PC-3 (cell line): ENCODE measurements around the gene BRD8. TPM values are rescaled to one million over a fixed set of nuclear protein-coding genes. Genes with fewer than 3 reads are reported as not detected.
A peak's percentile ranks its signal among the peaks of the same experiment; 100 is the strongest.

Experiments
- ATAC-seq: fragments of 200-7000 bp; cut with Tn5 transposase; 2 replicates; pipeline ENCODE4 v1.9.1; 2020; ENCODE audit warnings: mild to moderate bottlenecking, moderate library complexity
- Bru-seq: library from RNA; stranded (reverse); fragments of 400-500 nt; gene quantifications from one replicate; lab custom pipeline; 2021; lab: Mats Ljungman, UMichigan
- BruChase-seq, 2 experiments: library from RNA; stranded (reverse); fragments of 400-500 nt; gene quantifications; one replicate each; lab custom pipeline; 2021; lab: Mats Ljungman, UMichigan
- BruUV-seq: library from RNA; stranded (reverse); fragments of 400-500 nt; replicated peaks from 2 replicates; lab custom pipeline; 2021; lab: Mats Ljungman, UMichigan
- CTCF ChIA-PET: fragments of 300-600 bp; sonication (Branson Sonifier 250); formaldehyde crosslinking; loops from one replicate; lab custom pipeline; 2022; ENCODE audit warnings: antibody characterized with exemption; lab: Charles Lee
- POLR2A ChIA-PET: fragments of 300-600 bp; sonication (Branson Sonifier 250); formaldehyde crosslinking; loops from one replicate; lab custom pipeline; 2022; ENCODE audit warnings: antibody characterized with exemption; ENCODE audit not compliant: unreplicated experiment; lab: Charles Lee
- DNase-seq: peaks from one replicate; pipeline ENCODE4 v3.0.0-alpha.2; 2015
- H2AFZ ChIP-seq: fragments of 300-600 bp; sonication (generic); 2 replicates; pipeline ENCODE4 v1.6.0; 2016; ENCODE audit warnings: antibody characterized with exemption, low read length
- H3F3A ChIP-seq: fragments of 300-600 bp; sonication (generic); one replicate; pipeline ENCODE4 v1.6.0; 2017; ENCODE audit warnings: antibody characterized with exemption, low read length, control low read depth, mild to moderate bottlenecking; ENCODE audit not compliant: unreplicated experiment
- H3K27ac ChIP-seq: fragments of 300-600 bp; sonication (generic); 2 replicates; pipeline ENCODE4 v1.5.1; 2016; ENCODE audit warnings: mild to moderate bottlenecking, low read length
- H3K27me3 ChIP-seq: fragments of 300-600 bp; sonication (generic); 2 replicates; pipeline ENCODE4 v1.6.1; 2016; ENCODE audit warnings: low read length, mixed read lengths
- H3K36me3 ChIP-seq: fragments of 300-600 bp; sonication (generic); 2 replicates; pipeline ENCODE4 v1.6.1; 2016; ENCODE audit warnings: low read depth, mixed run types, low read length, mixed read lengths
- H3K4me1 ChIP-seq: fragments of 300-600 bp; sonication (generic); 2 replicates; pipeline ENCODE4 v1.5.1; 2016; ENCODE audit warnings: low read length; ENCODE audit not compliant: insufficient read depth
- H3K4me2 ChIP-seq: fragments of 300-600 bp; sonication (generic); 2 replicates; pipeline ENCODE4 v1.6.0; 2016; ENCODE audit warnings: low read length
- H3K4me3 ChIP-seq: fragments of 300-600 bp; sonication (generic); 2 replicates; pipeline ENCODE4 v1.5.1; 2016; ENCODE audit warnings: mild to moderate bottlenecking, low read length, mixed read lengths
- H3K79me2 ChIP-seq: fragments of 300-600 bp; sonication (generic); 2 replicates; pipeline ENCODE4 v1.6.1; 2017; ENCODE audit warnings: low read length, mixed read lengths
- H3K9ac ChIP-seq: fragments of 300-600 bp; sonication (generic); 2 replicates; pipeline ENCODE4 v1.6.0; 2016; ENCODE audit warnings: mild to moderate bottlenecking, low read length
- H3K9me2 ChIP-seq: fragments of 300-600 bp; sonication (generic); replicated peaks from 2 replicates; pipeline ENCODE4 v1.6.1; 2016; ENCODE audit warnings: mixed run types, low read length, mixed read lengths
- H3K9me3 ChIP-seq: fragments of 300-600 bp; sonication (generic); 2 replicates; pipeline ENCODE4 v1.6.1; 2016; ENCODE audit warnings: low read length, mixed read lengths
- H4K20me1 ChIP-seq: fragments of 300-600 bp; sonication (generic); 2 replicates; pipeline ENCODE4 v1.6.1; 2016; ENCODE audit warnings: low read length, mixed read lengths
- CTCF ChIP-seq: fragments of 300-600 bp; sonication (generic); conservative IDR thresholded peaks from 2 replicates; pipeline ENCODE4 v1.5.1; 2017; ENCODE audit warnings: antibody characterized with exemption, low read depth, mild to moderate bottlenecking, low read length
- EZH2 ChIP-seq: fragments of 300-600 bp; sonication (generic); IDR thresholded peaks from one replicate; pipeline ENCODE4 v1.6.1; 2017; ENCODE audit warnings: antibody characterized with exemption, mild to moderate bottlenecking, low read length; ENCODE audit not compliant: unreplicated experiment
- EZH2phosphoT487 ChIP-seq: fragments of 300-600 bp; sonication (generic); IDR thresholded peaks from 2 replicates; pipeline ENCODE4 v1.6.1; 2018; ENCODE audit warnings: mild to moderate bottlenecking, antibody characterized with exemption, low read length, borderline replicate concordance
- intact Hi-C: fragments of 100-400 bp; cut with micrococcal nuclease; formaldehyde crosslinking; loops from 2 replicates; pipeline ENCODE4 v1.9.0; 2023
- long read RNA-seq: library from polyadenylated mRNA; unstranded; transcript quantifications from one replicate; pipeline ENCODE4 v2.0.0, GENCODE V29; 2021; ENCODE audit not compliant: unreplicated experiment
- total RNA-seq: library from RNA; depleted of rRNA; stranded (reverse); fragments of >200 nt; gene quantifications from 2 replicates; pipeline ENCODE4 v1.2.3, GENCODE V29; 2014; rRNA removed

BRD8 gene, protein sequence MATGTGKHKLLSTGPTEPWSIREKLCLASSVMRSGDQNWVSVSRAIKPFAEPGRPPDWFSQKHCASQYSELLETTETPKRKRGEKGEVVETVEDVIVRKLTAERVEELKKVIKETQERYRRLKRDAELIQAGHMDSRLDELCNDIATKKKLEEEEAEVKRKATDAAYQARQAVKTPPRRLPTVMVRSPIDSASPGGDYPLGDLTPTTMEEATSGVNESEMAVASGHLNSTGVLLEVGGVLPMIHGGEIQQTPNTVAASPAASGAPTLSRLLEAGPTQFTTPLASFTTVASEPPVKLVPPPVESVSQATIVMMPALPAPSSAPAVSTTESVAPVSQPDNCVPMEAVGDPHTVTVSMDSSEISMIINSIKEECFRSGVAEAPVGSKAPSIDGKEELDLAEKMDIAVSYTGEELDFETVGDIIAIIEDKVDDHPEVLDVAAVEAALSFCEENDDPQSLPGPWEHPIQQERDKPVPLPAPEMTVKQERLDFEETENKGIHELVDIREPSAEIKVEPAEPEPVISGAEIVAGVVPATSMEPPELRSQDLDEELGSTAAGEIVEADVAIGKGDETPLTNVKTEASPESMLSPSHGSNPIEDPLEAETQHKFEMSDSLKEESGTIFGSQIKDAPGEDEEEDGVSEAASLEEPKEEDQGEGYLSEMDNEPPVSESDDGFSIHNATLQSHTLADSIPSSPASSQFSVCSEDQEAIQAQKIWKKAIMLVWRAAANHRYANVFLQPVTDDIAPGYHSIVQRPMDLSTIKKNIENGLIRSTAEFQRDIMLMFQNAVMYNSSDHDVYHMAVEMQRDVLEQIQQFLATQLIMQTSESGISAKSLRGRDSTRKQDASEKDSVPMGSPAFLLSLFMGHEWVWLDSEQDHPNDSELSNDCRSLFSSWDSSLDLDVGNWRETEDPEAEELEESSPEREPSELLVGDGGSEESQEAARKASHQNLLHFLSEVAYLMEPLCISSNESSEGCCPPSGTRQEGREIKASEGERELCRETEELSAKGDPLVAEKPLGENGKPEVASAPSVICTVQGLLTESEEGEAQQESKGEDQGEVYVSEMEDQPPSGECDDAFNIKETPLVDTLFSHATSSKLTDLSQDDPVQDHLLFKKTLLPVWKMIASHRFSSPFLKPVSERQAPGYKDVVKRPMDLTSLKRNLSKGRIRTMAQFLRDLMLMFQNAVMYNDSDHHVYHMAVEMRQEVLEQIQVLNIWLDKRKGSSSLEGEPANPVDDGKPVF
- total RNA-seq (30.5 and 35.6 TPM in 2 replicates), Bru-seq, nascent RNA (percentile 72 among the genes with signal in this experiment), BruChase-seq, experiment 1, labeled RNA remaining after a 6-hour chase (percentile 77 among the genes with signal in this experiment), BruChase-seq, experiment 2, labeled RNA remaining after a 2-hour chase (percentile 76 among the genes with signal in this experiment)
- long read RNA-seq, transcript BRD8-201 (22 exons, 3,198 nt) = major isoform, 21 of 68 reads
- long read RNA-seq, partial matches to known transcripts = 18 of 68 reads
- long read RNA-seq, other reads (novel, unspliced or antisense) = 26 of 68 reads

GRCh38 chr5:138178516-138179276 lies at the start of gene BRD8, which contains the start of gene KIF20A:
Gene BRD8 (minus strand): TSS chr5:138178630. CDS start chr5:138178614, 16 bp downstream.
Gene KIF20A (plus strand): TSS chr5:138179112. CDS start chr5:138179681, 569 bp downstream.
- Histone ChIP-seq H3K4me3 (peak within 1 kb of the TSS; percentile 95), H3K9ac (peak within 1 kb of the TSS; percentile 95), H3K27me3 (no peaks in the 10 kb centered on the region), H3F3A (no peaks in the 10 kb centered on the region), H3K4me1 (peaks cover 15% of the 10 kb centered on the region), H4K20me1 (peaks cover 5% of the 10 kb centered on the region; the same call in 1 of the 2 replicates), H3K36me3 (peaks cover 28% of the 10 kb centered on the region; the same call in 1 of the 2 replicates), H2AFZ (peak within 1 kb of the TSS; percentile 96), H3K79me2 (peaks cover 57% of the 10 kb centered on the region), H3K27ac (peak within 1 kb of the TSS; percentile 90), H3K4me2 (peak within 1 kb of the TSS; percentile 95), H3K9me3 (no peaks in the 10 kb centered on the region), H3K9me2 (no peaks in the 10 kb centered on the region)
- intact Hi-C loops = no loop called here
- ChIA-PET POLR2A (interaction anchor here (0.6 kb wide), 1 partner anchor 35 kb away, joined by 9 read pairs; no protein-coding TSS in a partner anchor), CTCF (no interaction called here)
- no TSS peak for BruUV-seq
- peak; percentile 96 for DNase-seq
- peak; percentile 86 for ATAC-seq
- TF ChIP-seq EZH2 (no peak), CTCF (no peak), EZH2phosphoT487 (no peak)

GRCh38 chr5:138226910-138227309 lies 48.5 kb upstream of the BRD8 start:
- Histone ChIP-seq H3F3A (no peaks in the 10 kb centered on the region), H3K4me2 (no peak overlapping the region), H3K27me3 (no peaks in the 10 kb centered on the region), H2AFZ (no peak overlapping the region), H3K9ac (no peak overlapping the region), H3K9me3 (0 out of 2 replicates have a peak, but pooled peaks cover 5% of the 10 kb centered on the region), H3K36me3 (no peaks in the 10 kb centered on the region), H3K9me2 (no peaks in the 10 kb centered on the region), H3K4me3 (no peak overlapping the region), H4K20me1 (no peaks in the 10 kb centered on the region), H3K27ac (no peak overlapping the region), H3K79me2 (no peaks in the 10 kb centered on the region), H3K4me1 (no peaks in the 10 kb centered on the region)
- CTCF ChIA-PET = no interaction called here
- DNase-seq (no peak), ATAC-seq (no peak)
- POLR2A ChIA-PET = interaction anchor here (0.5 kb wide), 1 partner anchor 13 kb away, joined by 3 read pairs; the partner anchor contains the start of gene CDC23
- no peak for TF ChIP-seq EZH2phosphoT487
- no peak for TF ChIP-seq CTCF
- no peak for TF ChIP-seq EZH2
- intact Hi-C loops = no loop called here
- BruUV-seq = no TSS peak
